MM.1S (cell line): ENCODE data around the gene ESPN.

Experiments
- DNase-seq: peaks from one replicate; pipeline ENCODE4 v3.0.0-alpha.2; 2015
- H2AFZ ChIP-seq: fragments of 300-600 bp; sonication (generic); 2 replicates; pipeline ENCODE4 v1.6.0; 2016; ENCODE audit warnings: antibody characterized with exemption, low read length
- H3F3A ChIP-seq: fragments of 300-600 bp; sonication (generic); 2 replicates; pipeline ENCODE4 v1.6.1; 2016; ENCODE audit warnings: mild to moderate bottlenecking, antibody characterized with exemption, low read length, moderate library complexity, mixed read lengths; ENCODE audit not compliant: insufficient read depth
- H3K27ac ChIP-seq: fragments of 300-600 bp; sonication (generic); 2 replicates; pipeline ENCODE4 v1.5.1; 2016; ENCODE audit warnings: mild to moderate bottlenecking, low read length
- H3K27me3 ChIP-seq: fragments of 300-600 bp; sonication (generic); replicated peaks from 2 replicates; pipeline ENCODE4 v1.6.0; 2016; ENCODE audit warnings: low read length; ENCODE audit not compliant: insufficient read depth
- H3K36me3 ChIP-seq: fragments of 300-600 bp; sonication (generic); replicated peaks from 2 replicates; pipeline ENCODE4 v1.6.1; 2016; ENCODE audit warnings: mild to moderate bottlenecking, low read length, mixed read lengths; ENCODE audit not compliant: insufficient read depth
- H3K4me1 ChIP-seq: fragments of 300-600 bp; sonication (generic); 2 replicates; pipeline ENCODE4 v1.6.1; 2016; ENCODE audit warnings: low read length, mixed read lengths
- H3K4me2 ChIP-seq: fragments of 300-600 bp; sonication (generic); 2 replicates; pipeline ENCODE4 v1.6.0; 2016; ENCODE audit warnings: low read depth, low read length
- H3K4me3 ChIP-seq: fragments of 300-600 bp; sonication (generic); 2 replicates; pipeline ENCODE4 v1.5.1; 2016; ENCODE audit warnings: low read length, mixed read lengths
- H3K79me2 ChIP-seq: fragments of 300-600 bp; sonication (generic); 2 replicates; pipeline ENCODE4 v1.6.1; 2016; ENCODE audit warnings: mixed run types, low read length, mixed read lengths
- H3K9ac ChIP-seq: fragments of 300-600 bp; sonication (generic); 2 replicates; pipeline ENCODE4 v1.6.1; 2016; ENCODE audit warnings: low read length, mixed read lengths
- H3K9me2 ChIP-seq: fragments of 300-600 bp; sonication (generic); replicated peaks from 2 replicates; pipeline ENCODE4 v1.6.1; 2016; ENCODE audit warnings: mild to moderate bottlenecking, low read length, mixed read lengths; ENCODE audit not compliant: insufficient read depth
- H3K9me3 ChIP-seq: fragments of 300-600 bp; sonication (generic); replicated peaks from 2 replicates; pipeline ENCODE4 v1.6.1; 2016; ENCODE audit warnings: mild to moderate bottlenecking, low read length, mixed read lengths; ENCODE audit not compliant: insufficient read depth
- H4K20me1 ChIP-seq: fragments of 300-600 bp; sonication (generic); 2 replicates; pipeline ENCODE4 v1.6.1; 2016; ENCODE audit warnings: mild to moderate bottlenecking, low read length, moderate library complexity, mixed read lengths; ENCODE audit not compliant: insufficient read depth
- EZH2 ChIP-seq: fragments of 300-600 bp; sonication (generic); optimal IDR thresholded peaks from 2 replicates; pipeline ENCODE3; 2017; ENCODE audit warnings: low read depth, mild to moderate bottlenecking, antibody characterized with exemption, low read length, mixed read lengths
- EZH2phosphoT487 ChIP-seq: fragments of 300-600 bp; sonication (generic); IDR thresholded peaks from 2 replicates; pipeline ENCODE4 v1.6.1; 2018; ENCODE audit warnings: antibody characterized with exemption, low read length
- TF ChIP-seq, protein P1 (sequence below): fragments of 300-600 bp; sonication (generic); IDR thresholded peaks from 2 replicates; pipeline ENCODE4 v1.5.1; 2016; ENCODE audit warnings: antibody characterized with exemption, low read length, mixed read lengths

Gene ESPN

GRCh38 chr1:6401673-6402072, 22.9 kb upstream of the ESPN start:
- Histone ChIP-seq H3K4me3 (no peak overlapping the region), H2AFZ (no peak overlapping the region), H3K79me2 (no peaks in the 10 kb centered on the region), H3K9me2 (no peaks in the 10 kb centered on the region), H3K4me1 (no peaks in the 10 kb centered on the region), H3K27ac (no peak overlapping the region), H4K20me1 (no peaks in the 10 kb centered on the region), H3K9me3 (no peaks in the 10 kb centered on the region), H3K36me3 (no peaks in the 10 kb centered on the region), H3K27me3 (peaks cover 38% of the 10 kb centered on the region), H3F3A (no peaks in the 10 kb centered on the region), H3K4me2 (no peak overlapping the region), H3K9ac (no peak overlapping the region)
- DNase-seq, result no peak
- TF ChIP-seq, protein P1, sequence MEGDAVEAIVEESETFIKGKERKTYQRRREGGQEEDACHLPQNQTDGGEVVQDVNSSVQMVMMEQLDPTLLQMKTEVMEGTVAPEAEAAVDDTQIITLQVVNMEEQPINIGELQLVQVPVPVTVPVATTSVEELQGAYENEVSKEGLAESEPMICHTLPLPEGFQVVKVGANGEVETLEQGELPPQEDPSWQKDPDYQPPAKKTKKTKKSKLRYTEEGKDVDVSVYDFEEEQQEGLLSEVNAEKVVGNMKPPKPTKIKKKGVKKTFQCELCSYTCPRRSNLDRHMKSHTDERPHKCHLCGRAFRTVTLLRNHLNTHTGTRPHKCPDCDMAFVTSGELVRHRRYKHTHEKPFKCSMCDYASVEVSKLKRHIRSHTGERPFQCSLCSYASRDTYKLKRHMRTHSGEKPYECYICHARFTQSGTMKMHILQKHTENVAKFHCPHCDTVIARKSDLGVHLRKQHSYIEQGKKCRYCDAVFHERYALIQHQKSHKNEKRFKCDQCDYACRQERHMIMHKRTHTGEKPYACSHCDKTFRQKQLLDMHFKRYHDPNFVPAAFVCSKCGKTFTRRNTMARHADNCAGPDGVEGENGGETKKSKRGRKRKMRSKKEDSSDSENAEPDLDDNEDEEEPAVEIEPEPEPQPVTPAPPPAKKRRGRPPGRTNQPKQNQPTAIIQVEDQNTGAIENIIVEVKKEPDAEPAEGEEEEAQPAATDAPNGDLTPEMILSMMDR, result no peak
- TF ChIP-seq EZH2phosphoT487 (no peak), EZH2 (no peak)

DNA sequence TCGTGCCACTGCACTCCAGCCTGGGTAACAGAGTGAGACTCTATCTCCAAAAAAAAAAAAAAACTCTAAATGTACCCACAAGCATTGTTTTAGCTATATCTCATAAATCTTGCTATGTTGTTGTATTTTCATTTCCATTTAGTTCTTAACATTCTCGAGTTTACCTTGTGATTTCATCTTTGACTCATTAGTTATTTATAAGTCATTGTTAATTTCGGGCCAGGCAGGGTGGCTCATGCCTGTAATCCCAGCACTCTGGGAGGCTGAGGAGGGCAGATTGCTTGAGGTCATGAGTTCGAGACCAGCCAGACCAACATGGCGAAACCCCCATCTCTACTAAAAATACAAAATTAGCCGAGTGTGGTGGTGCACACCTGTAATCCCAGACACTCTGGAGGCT, 16.6 kb upstream of the ESPN start:
- H3K79me2 ChIP-seq, result no peaks in the 10 kb centered on the region
- no peak overlapping the region for H3K4me2 ChIP-seq
- TF ChIP-seq EZH2, result no peak
- TF ChIP-seq, protein P1, result no peak
- no peak for TF ChIP-seq EZH2phosphoT487
- DNase-seq, result no peak
- H3K9me3 ChIP-seq, result no peaks in the 10 kb centered on the region
- no peaks in the 10 kb centered on the region for H3K4me1 ChIP-seq
- H3K36me3 ChIP-seq, result no peaks in the 10 kb centered on the region
- no peak overlapping the region for H3K27ac ChIP-seq
- H3K4me3 ChIP-seq, result no peak overlapping the region
- no peak overlapping the region for H2AFZ ChIP-seq
- no peaks in the 10 kb centered on the region for H4K20me1 ChIP-seq
- H3K9ac ChIP-seq, result no peak overlapping the region
- no peaks in the 10 kb centered on the region for H3K9me2 ChIP-seq
- H3F3A ChIP-seq, result no peaks in the 10 kb centered on the region
- peaks cover 62% of the 10 kb centered on the region for H3K27me3 ChIP-seq

- Histone ChIP-seq H3F3A (no peaks in the 10 kb centered on the region), H3K27ac (no peak overlapping the region), H4K20me1 (no peaks in the 10 kb centered on the region), H3K4me1 (no peaks in the 10 kb centered on the region), H3K9me3 (no peaks in the 10 kb centered on the region), H3K9ac (no peak overlapping the region), H3K4me2 (no peak overlapping the region), H3K27me3 (peaks cover 66% of the 10 kb centered on the region), H2AFZ (no peak overlapping the region), H3K79me2 (no peaks in the 10 kb centered on the region), H3K4me3 (no peak overlapping the region), H3K9me2 (no peaks in the 10 kb centered on the region), H3K36me3 (no peaks in the 10 kb centered on the region)
- TF ChIP-seq EZH2phosphoT487 (no peak), EZH2 (no peak)
- TF ChIP-seq, protein P1, result no peak
- no peak for DNase-seq
Observed at GRCh38 chr1:6409053-6409452, 15.5 kb upstream of the ESPN start.
